SK-N-SH (cell line): Measurements from ENCODE around the gene BTBD18. TPM values are rescaled to one million over a fixed set of nuclear protein-coding genes. Genes with fewer than 3 reads are reported as not detected.

Experiments used
- CTCF ChIA-PET: fragments of 300-600, 350-600 bp; formaldehyde crosslinking; extraction: SDS; loops from one replicate; lab custom pipeline; 2021; lab: Yijun Ruan, JAX
- POLR2A ChIA-PET: fragments of 350-600 bp; sonication (Branson Sonifier 250); formaldehyde crosslinking; extraction: SDS; loops from one replicate; lab custom pipeline; 2020; ENCODE audit warnings: antibody characterized with exemption, inconsistent platforms; lab: Yijun Ruan, JAX
- DNase-seq: peaks from one replicate; pipeline ENCODE4 v3.0.0; 2012
- H2AFZ ChIP-seq: fragments of 200-600 bp; sonication (generic); 2 replicates; pipeline ENCODE4 v1.8.1; 2016; ENCODE audit warnings: antibody characterized with exemption, mild to moderate bottlenecking, low read depth
- H3F3A ChIP-seq: fragments of 200-600 bp; sonication (generic); replicated peaks from 2 replicates; pipeline ENCODE3; 2016; ENCODE audit warnings: antibody characterized with exemption, mild to moderate bottlenecking; ENCODE audit not compliant: insufficient read depth
- H3K27ac ChIP-seq, 2 experiments: fragments of 200-500 bp in 1 of 2; fragments of 200-600 bp in 1 of 2; sonication (Bioruptor generic) in 1 of 2; sonication (generic), shearing (Covaris generic) in 1 of 2; 2 replicates each; pipeline versions ENCODE4 v1.5.1 to v1.6.1; 2014 to 2016; ENCODE audit warnings: low read depth in 2 of 2, inconsistent platforms in 1 of 2, low read length in 1 of 2, mild to moderate bottlenecking in 1 of 2, mixed read lengths in 1 of 2
- H3K27me3 ChIP-seq: fragments of 200-600 bp; sonication (generic), shearing (Covaris generic); 2 replicates; pipeline ENCODE4 v1.6.1; 2016; ENCODE audit warnings: mixed run types; ENCODE audit not compliant: insufficient read depth
- H3K36me3 ChIP-seq, 2 experiments: fragments of 200-500 bp in 1 of 2; fragments of 200-600 bp in 1 of 2; sonication (Bioruptor generic) in 1 of 2; sonication (generic) in 1 of 2; replicated peaks in 1 of 2; 2 replicates each; pipeline versions ENCODE3 to v1.5.1; 2014 to 2016; ENCODE audit warnings: low read length in 1 of 2, mild to moderate bottlenecking in 1 of 2; ENCODE audit not compliant: insufficient read depth in 2 of 2, control insufficient read depth in 1 of 2
- H3K4me1 ChIP-seq, 2 experiments: fragments of 200-500 bp in 1 of 2; fragments of 200-600 bp in 1 of 2; sonication (Bioruptor generic) in 1 of 2; sonication (generic), shearing (Covaris generic) in 1 of 2; 2 replicates each; pipeline versions ENCODE4 v1.5.1 to v1.6.1; 2014 to 2016; ENCODE audit warnings: low read depth in 1 of 2, low read length in 1 of 2, mixed run types in 1 of 2; ENCODE audit not compliant: insufficient read depth in 2 of 2, control insufficient read depth in 1 of 2
- H3K4me2 ChIP-seq: fragments of 200-600 bp; sonication (generic), shearing (Covaris generic); 2 replicates; pipeline ENCODE4 v1.6.1; 2017; ENCODE audit warnings: mixed run types
- H3K4me3 ChIP-seq, 2 experiments: fragments of 200-500 bp in 1 of 2; fragments of 200-600 bp in 1 of 2; sonication (Bioruptor generic) in 1 of 2; sonication (generic), shearing (Covaris generic) in 1 of 2; 2 replicates each; pipeline versions ENCODE4 v1.5.1 to v1.8.1; 2014 to 2016; ENCODE audit warnings: low read depth in 2 of 2, inconsistent platforms in 1 of 2, low read length in 1 of 2, mild to moderate bottlenecking in 1 of 2, mixed read lengths in 1 of 2, moderate library complexity in 1 of 2
- H3K79me2 ChIP-seq: fragments of 200-600 bp; sonication (generic); 2 replicates; pipeline ENCODE4 v1.8.1; 2017; ENCODE audit warnings: mild to moderate bottlenecking; ENCODE audit not compliant: insufficient read depth
- H3K9ac ChIP-seq: fragments of 200-600 bp; sonication (generic); 2 replicates; pipeline ENCODE4 v1.6.1; 2017; ENCODE audit warnings: mixed run types
- H3K9me2 ChIP-seq: fragments of 200-600 bp; sonication (generic); 2 replicates; pipeline ENCODE4 v1.6.1; 2017; ENCODE audit warnings: mixed run types
- H3K9me3 ChIP-seq: fragments of 200-600 bp; sonication (generic); 2 replicates; pipeline ENCODE4 v1.6.1; 2017; ENCODE audit warnings: mixed run types, mild to moderate bottlenecking, moderate library complexity
- H4K20me1 ChIP-seq: fragments of 200-600 bp; sonication (generic); 2 replicates; pipeline ENCODE4 v1.6.1; 2017; ENCODE audit warnings: mild to moderate bottlenecking, mixed run types; ENCODE audit not compliant: insufficient read depth
- EP300 ChIP-seq, 2 experiments: IDR thresholded peaks; 2 replicates each; pipeline versions ENCODE4 v1.4.0 to v1.6.1; 2012; ENCODE audit warnings: borderline replicate concordance in 1 of 2, low read depth in 1 of 2, low read length in 1 of 2
- EZH2phosphoT487 ChIP-seq: fragments of 200-600 bp; sonication (generic); IDR thresholded peaks from 2 replicates; pipeline ENCODE4 v1.6.1; 2017; ENCODE audit warnings: low read depth, mixed run types, mild to moderate bottlenecking, antibody characterized with exemption, moderate library complexity, borderline replicate concordance
- FOSL2 ChIP-seq: IDR thresholded peaks from 2 replicates; pipeline ENCODE4 v1.4.0; 2012; ENCODE audit warnings: low read depth, mild to moderate bottlenecking, moderate library complexity, borderline replicate concordance
- FOXJ3 ChIP-seq: sonication (generic); formaldehyde crosslinking; IDR thresholded peaks from 2 replicates; pipeline ENCODE4 v1.5.1; 2020; ENCODE audit warnings: mild to moderate bottlenecking, missing genetic modification reagents
- FOXM1 ChIP-seq: IDR thresholded peaks from 2 replicates; pipeline ENCODE4 v1.4.0; 2012; ENCODE audit warnings: low read depth, mild to moderate bottlenecking
- GABPA ChIP-seq: IDR thresholded peaks from 2 replicates; pipeline ENCODE4 v1.4.0; 2012; ENCODE audit warnings: low read depth, mild to moderate bottlenecking
- GATA2 ChIP-seq: sonication (generic); formaldehyde crosslinking; IDR thresholded peaks from 2 replicates; pipeline ENCODE4 v1.5.0; 2020; ENCODE audit warnings: mild to moderate bottlenecking, missing genetic modification reagents
- IRF3 ChIP-seq: fragments of 150-350 bp; IDR thresholded peaks from 2 replicates; pipeline ENCODE4 v1.6.1; 2016; ENCODE audit warnings: mild to moderate bottlenecking, low read depth, low read length
- JUND ChIP-seq: IDR thresholded peaks from 2 replicates; pipeline ENCODE4 v1.4.0; 2012
- MAX ChIP-seq: IDR thresholded peaks from 2 replicates; pipeline ENCODE4 v1.4.0; 2012; ENCODE audit warnings: low read depth
- MEF2A ChIP-seq: IDR thresholded peaks from 2 replicates; pipeline ENCODE4 v1.4.0; 2012; ENCODE audit warnings: low read depth, borderline replicate concordance
- MXI1 ChIP-seq: IDR thresholded peaks from 2 replicates; pipeline ENCODE4 v1.6.1; 2012; ENCODE audit warnings: mild to moderate bottlenecking, low read depth, low read length, improper control_type of control experiment
- NFIC ChIP-seq: IDR thresholded peaks from 2 replicates; pipeline ENCODE4 v1.4.0; 2012; ENCODE audit warnings: borderline replicate concordance
- NRF1 ChIP-seq: IDR thresholded peaks from 2 replicates; pipeline ENCODE4 v1.6.1; 2012; ENCODE audit warnings: low read depth, mild to moderate bottlenecking, low read length
- PBX3 ChIP-seq: IDR thresholded peaks from 2 replicates; pipeline ENCODE4; 2012
- POLR2AphosphoS5 ChIP-seq: IDR thresholded peaks from 2 replicates; pipeline ENCODE4 v1.6.1; 2012; ENCODE audit warnings: low read depth, low read length
- RAD21 ChIP-seq: IDR thresholded peaks from 2 replicates; pipeline ENCODE4 v1.6.1; 2012; ENCODE audit warnings: mild to moderate bottlenecking, low read length
- RCOR1 ChIP-seq: fragments of 150-350 bp; IDR thresholded peaks from 2 replicates; pipeline ENCODE4 v1.6.1; 2017; ENCODE audit warnings: antibody characterized with exemption, low read length
- RXRA ChIP-seq: IDR thresholded peaks from 2 replicates; pipeline ENCODE4 v1.4.0; 2012; ENCODE audit warnings: low read depth, mild to moderate bottlenecking, borderline replicate concordance
- TAF1 ChIP-seq: IDR thresholded peaks from 2 replicates; pipeline ENCODE4 v1.6.1; 2012; ENCODE audit warnings: low read depth, mild to moderate bottlenecking, low read length, moderate library complexity, borderline replicate concordance
- TCF12 ChIP-seq: IDR thresholded peaks from 2 replicates; pipeline ENCODE4 v1.4.0; 2012
- TEAD4 ChIP-seq: IDR thresholded peaks from 2 replicates; pipeline ENCODE4 v1.4.0; 2012; ENCODE audit warnings: mild to moderate bottlenecking, borderline replicate concordance; ENCODE audit not compliant: insufficient read depth
- USF1 ChIP-seq: IDR thresholded peaks from 2 replicates; pipeline ENCODE4 v1.4.0; 2012; ENCODE audit warnings: low read depth, borderline replicate concordance
- USF2 ChIP-seq: fragments of 150-350 bp; IDR thresholded peaks from 2 replicates; pipeline ENCODE4 v1.6.1; 2017; ENCODE audit warnings: antibody characterized with exemption, low read length, low read depth, borderline replicate concordance
- YY1 ChIP-seq: IDR thresholded peaks from 2 replicates; pipeline ENCODE4 v1.4.0; 2012; ENCODE audit warnings: low read depth, mild to moderate bottlenecking
- ZBTB33 ChIP-seq: IDR thresholded peaks from 2 replicates; pipeline ENCODE4 v1.4.0; 2012; ENCODE audit warnings: low read depth, borderline replicate concordance
- WGBS: methylation state at CpG from one replicate; pipeline ENCODE4 v1.1.6; 2017; ENCODE audit warnings: low lambda C conversion rate; 5-methylcytosine and 5-hydroxymethylcytosine counted together
- polyA plus RNA-seq, 3 experiments: library from polyadenylated mRNA; depleted of rRNA; stranded (reverse); fragments of >200 nt; gene quantifications; 2 replicates each; pipeline ENCODE4 v1.2.3, GENCODE V29; 2012

BTBD18 gene
- polyA plus RNA-seq, 1 of the 3 experiments (the other 2 are of a cell fraction): not detected

DNA sequence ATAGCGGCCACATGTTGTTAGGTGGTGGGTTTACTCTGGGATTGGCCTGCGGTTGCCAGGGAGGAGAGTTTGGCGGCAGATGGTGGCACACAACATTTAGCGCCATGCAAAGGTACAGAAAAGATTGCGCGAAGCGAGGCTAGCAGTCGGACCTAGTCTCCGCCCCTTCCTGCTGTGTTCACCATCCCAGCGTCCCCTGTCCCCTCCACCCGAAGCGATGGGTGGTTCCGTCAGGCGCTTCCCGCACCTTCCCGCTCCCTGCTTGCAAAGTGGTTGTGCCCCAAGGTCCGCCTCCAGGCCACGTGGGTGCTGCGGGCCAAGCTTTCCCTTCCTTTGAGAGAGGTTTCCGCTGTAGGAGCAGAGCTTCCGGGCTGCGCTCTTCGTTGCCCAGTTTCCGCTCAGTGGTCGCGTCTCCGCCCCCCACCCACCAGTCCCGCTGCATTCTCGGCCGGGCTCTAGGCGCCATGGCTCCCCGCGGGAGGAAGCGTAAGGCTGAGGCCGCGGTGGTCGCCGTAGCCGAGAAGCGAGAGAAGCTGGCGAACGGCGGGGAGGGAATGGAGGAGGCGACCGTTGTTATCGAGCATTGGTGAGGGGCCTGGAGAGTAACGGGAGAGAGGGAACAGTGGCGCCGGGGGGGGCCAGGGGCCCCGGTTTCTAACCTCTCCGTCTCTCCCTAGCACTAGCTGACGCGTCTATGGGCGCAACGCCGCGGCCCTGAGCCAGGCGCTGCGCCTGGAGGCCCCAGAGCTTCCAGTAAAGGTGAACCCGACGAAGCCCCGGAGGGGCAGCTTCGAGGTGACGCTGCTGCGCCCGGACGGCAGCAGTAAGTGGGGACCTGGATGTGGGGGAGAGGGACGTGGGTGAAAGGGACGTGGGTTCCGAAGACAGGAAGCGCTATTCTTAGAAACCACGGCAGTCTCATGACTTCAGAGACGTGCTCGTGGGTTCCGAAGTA, 10.2 kb downstream of the BTBD18 start, which contains the start of gene SELENOH:
SELENOH (plus strand) TSS at position 360 of the 955 bp plus-strand sequence; CDS start at position 465, 105 bp downstream.
- Histone ChIP-seq H3K4me3 (peak within 1 kb of the TSS; percentile 90 to 98), H3K79me2 (peaks cover 36% of the 10 kb centered on the region), H3K9me3 (no peaks in the 10 kb centered on the region), H3K4me2 (peak within 1 kb of the TSS; percentile 97), H3K36me3 (peaks cover 26 to 58% of the 10 kb centered on the region in 2 experiments), H3K27me3 (no peaks in the 10 kb centered on the region), H3K4me1 (peaks cover 0 to 7% of the 10 kb centered on the region in 2 experiments; a peak in 3 of 4 replicates), H3K9me2 (no peaks in the 10 kb centered on the region), H3K9ac (peak within 1 kb of the TSS; percentile 95), H3K27ac (peak within 1 kb of the TSS; percentile 85 to 88), H4K20me1 (no peaks in the 10 kb centered on the region), H3F3A (peaks cover 17% of the 10 kb centered on the region), H2AFZ (peak within 1 kb of the TSS; percentile 99)
- ChIA-PET CTCF (interaction anchor here (0.7 to 13.2 kb wide), 5 partner anchors 14 to 283 kb away, joined by 3 to 142 read pairs (median 4); partner anchors contain the start of gene CTNND1), POLR2A (interaction anchor here (0.6 to 1.6 kb wide), 9 partner anchors 10 to 105 kb away, joined by 3 to 17 read pairs (median 5); partner anchors contain the start of genes BTBD18, CTNND1, MED19 and TMX2)
- DNase-seq: peak; percentile 94
- WGBS: 1% methylated on average over 43 of the region's 75 CpGs
- no peak for TF ChIP-seq ZBTB33
- no peak for TF ChIP-seq TCF12
- TF ChIP-seq POLR2AphosphoS5: peak; percentile 90
- TF ChIP-seq FOXJ3: no peak
- TF ChIP-seq MAX: peak; percentile 98
- TF ChIP-seq GATA2 (CRISPR knock-in tag): no peak
- TF ChIP-seq EZH2phosphoT487: no peak
- no peak for TF ChIP-seq FOXM1
- peak; percentile 61; the same call in 1 of the 2 replicates for TF ChIP-seq RCOR1
- peak in 1 of 2 experiments; percentile 48; a peak in 2 of 4 replicates for TF ChIP-seq EP300 (IDR thresholded peaks at IDR 0.05; ENCODE audit: borderline replicate concordance in 1 of 2, low read depth in 1 of 2, low read length in 1 of 2)
- TF ChIP-seq RAD21: no peak
- TF ChIP-seq MXI1: peak; percentile 97
- peak; percentile 64 for TF ChIP-seq IRF3
- peak; percentile 88 for TF ChIP-seq TAF1
- TF ChIP-seq NFIC: no peak; the same call in 1 of the 2 replicates
- TF ChIP-seq MEF2A: no peak
- peak; percentile 92 for TF ChIP-seq GABPA
- TF ChIP-seq RXRA: no peak
- no peak for TF ChIP-seq NRF1
- TF ChIP-seq JUND: no peak; the same call in 1 of the 2 replicates
- TF ChIP-seq TEAD4: no peak
- 0 out of 2 replicates have a peak, but pooled peaks have one; percentile 2 for TF ChIP-seq PBX3
- TF ChIP-seq USF2: peak; percentile 66
- TF ChIP-seq USF1: peak; percentile 92
- peak; percentile 70 for TF ChIP-seq YY1
- TF ChIP-seq FOSL2: 0 out of 2 replicates have a peak, but pooled peaks have one; percentile 10
